HUES64 (cell line): ENCODE measurements around the gene TGFB1.
"Not testable (repeated sequence)": the region's sequence is repeated elsewhere in the genome, so short reads cannot be mapped to it uniquely, and the experiment has no call there.

Experiments used
- H3K27ac ChIP-seq: 2 replicates; pipeline ENCODE4 v1.7.0; 2013; ENCODE audit warnings: low read depth, low read length, inconsistent platforms
- H3K27me3 ChIP-seq: 2 replicates; pipeline ENCODE4 v1.6.1; 2013; ENCODE audit warnings: mild to moderate bottlenecking, low read length; ENCODE audit not compliant: insufficient read depth
- H3K36me3 ChIP-seq: 2 replicates; pipeline ENCODE4 v1.6.1; 2013; ENCODE audit warnings: mild to moderate bottlenecking, low read length; ENCODE audit not compliant: insufficient read depth
- H3K4me1 ChIP-seq: 2 replicates; pipeline ENCODE4 v1.6.1; 2013; ENCODE audit warnings: mild to moderate bottlenecking, low read length, moderate library complexity; ENCODE audit not compliant: insufficient read depth
- H3K4me3 ChIP-seq: 2 replicates; pipeline ENCODE4 v1.5.1; 2013; ENCODE audit warnings: mild to moderate bottlenecking, low read length, moderate library complexity
- H3K9ac ChIP-seq: 2 replicates; pipeline ENCODE4 v1.6.1; 2013; ENCODE audit warnings: mild to moderate bottlenecking, low read depth, low read length
- H3K9me3 ChIP-seq: 2 replicates; pipeline ENCODE4 v1.6.1; 2013; ENCODE audit warnings: low read depth, low read length; ENCODE audit not compliant: insufficient read depth
- WGBS: fragments of 150-250, 120-280 bp; methylation state at CpG from one replicate; pipeline ENCODE4 v1.1.7; 2013; ENCODE audit warnings: missing lambda C conversion rate; 5-methylcytosine and 5-hydroxymethylcytosine counted together

The TGFB1 gene

GRCh38 chr19:41355802-41356201 is 2.1 kb upstream of the TGFB1 start:
- no peak overlapping the region for H3K9ac ChIP-seq
- WGBS = 92% methylated on average over 3 of the region's 3 CpGs

DNA sequence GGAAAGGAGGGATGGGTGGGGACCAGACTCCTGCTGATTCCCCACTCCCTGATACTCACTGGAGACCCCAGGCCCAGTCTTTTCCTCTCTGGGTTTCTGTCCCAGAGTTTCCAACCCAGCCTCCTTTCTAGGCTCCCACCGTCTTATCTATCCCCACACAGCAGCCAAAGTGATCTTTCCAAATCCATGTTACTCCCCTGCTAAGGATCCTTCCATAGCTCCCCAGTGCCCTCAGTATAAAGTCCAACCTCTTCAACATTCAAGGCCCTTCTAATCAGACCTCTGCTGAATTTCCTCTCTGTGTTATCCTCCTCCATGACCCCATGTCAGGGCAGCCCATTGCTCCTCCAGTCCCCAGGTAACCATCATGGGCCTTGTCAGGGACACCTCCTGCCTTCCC is 1.3 kb upstream of the TGFB1 start:
- Histone ChIP-seq H3K4me1 (0 out of 2 replicates have a peak, but pooled peaks cover 4% of the 10 kb centered on the region), H3K36me3 (no peaks in the 10 kb centered on the region), H3K9me3 (no peaks in the 10 kb centered on the region), H3K9ac (no peak overlapping the region), H3K27me3 (peaks cover 34% of the 10 kb centered on the region), H3K27ac (no peak overlapping the region), H3K4me3 (no peak overlapping the region)
- WGBS = 81% methylated on average over 1 of the region's 1 CpG

More at GRCh38 chr19:41355802-41356201, 2.1 kb upstream of the TGFB1 start:
- no peaks in the 10 kb centered on the region for H3K36me3 ChIP-seq
- no peaks in the 10 kb centered on the region for H3K9me3 ChIP-seq
- H3K27ac ChIP-seq = no peak overlapping the region
- peaks cover 26% of the 10 kb centered on the region for H3K27me3 ChIP-seq
- 0 out of 2 replicates have a peak, but pooled peaks cover 4% of the 10 kb centered on the region for H3K4me1 ChIP-seq
- no peak overlapping the region for H3K4me3 ChIP-seq

DNA sequence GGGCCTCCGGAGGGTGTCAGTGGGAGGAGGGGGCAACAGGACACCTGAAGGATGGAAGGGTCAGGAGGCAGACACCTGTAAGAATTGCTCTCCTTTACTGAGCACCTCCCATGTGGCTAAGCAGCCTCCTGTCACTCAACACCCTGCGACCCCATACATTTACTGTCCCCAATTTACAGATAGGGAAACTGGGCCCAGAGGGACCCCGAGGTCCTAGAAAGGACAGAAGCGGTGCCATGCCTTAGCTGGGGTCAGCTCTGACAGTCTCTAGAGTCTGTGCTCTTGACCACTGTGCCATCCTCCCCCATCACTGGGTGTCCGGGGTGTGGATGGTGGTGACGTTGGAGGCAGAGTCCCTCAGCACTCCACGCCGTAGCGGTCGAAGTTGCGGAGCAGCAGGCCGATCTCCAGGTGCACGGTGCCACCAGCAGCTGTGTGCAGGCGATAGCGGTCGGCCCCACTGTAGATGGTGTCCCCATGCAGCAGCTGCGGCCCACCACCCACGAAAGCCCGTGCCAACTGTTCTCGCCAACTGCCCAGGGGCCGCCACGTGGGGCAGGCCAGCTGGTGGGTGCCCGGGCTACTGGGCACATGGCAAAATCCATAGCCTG is 726 bp upstream of the TGFB1 start:
- peak overlapping the region; percentile 65 for H3K4me3 ChIP-seq
- H3K9me3 ChIP-seq = no peaks in the 10 kb centered on the region
- H3K9ac ChIP-seq = no peak overlapping the region
- H3K4me1 ChIP-seq = 0 out of 2 replicates have a peak, but pooled peaks cover 4% of the 10 kb centered on the region
- 91% methylated on average over 23 of the region's 23 CpGs for WGBS
- no peak overlapping the region for H3K27ac ChIP-seq
- H3K36me3 ChIP-seq = no peaks in the 10 kb centered on the region
- H3K27me3 ChIP-seq = peaks cover 40% of the 10 kb centered on the region

- Histone ChIP-seq H3K9me3 (no peaks in the 10 kb centered on the region), H3K36me3 (peaks cover 3% of the 10 kb centered on the region; the same call in 1 of the 2 replicates), H3K27me3 (peaks cover 40% of the 10 kb centered on the region), H3K27ac (no peak overlapping the region), H3K9ac (peak overlapping the region; percentile 58; the same call in 1 of the 2 replicates), H3K4me3 (peak overlapping the region; percentile 65), H3K4me1 (0 out of 2 replicates have a peak, but pooled peaks cover 4% of the 10 kb centered on the region)
- under 1% methylated on average over 71 of the region's 71 CpGs for WGBS
Measured at GRCh38 chr19:41352609-41353465, 885 bp downstream of the TGFB1 start.

DNA sequence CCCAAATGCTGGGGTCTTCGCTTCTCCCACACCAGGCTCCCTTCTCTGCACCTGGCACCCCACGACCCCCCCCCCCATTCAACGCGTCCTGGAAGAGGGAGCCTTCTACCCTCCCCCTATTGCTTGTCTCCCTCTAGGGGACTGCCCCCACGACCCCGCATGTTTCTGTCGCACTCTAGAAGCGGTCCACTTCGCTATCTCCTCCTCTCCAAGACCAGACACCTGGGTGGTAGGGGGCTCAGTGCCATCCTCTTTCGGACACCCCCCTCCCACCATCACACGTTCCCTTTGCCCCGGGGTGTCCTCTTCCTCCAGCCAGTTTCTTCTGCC is 1.5 kb downstream of the TGFB1 start:
- WGBS = under 1% methylated on average over 12 of the region's 12 CpGs
- Histone ChIP-seq H3K36me3 (peaks cover 3% of the 10 kb centered on the region; the same call in 1 of the 2 replicates), H3K9me3 (no peaks in the 10 kb centered on the region), H3K4me3 (peak overlapping the region; percentile 65), H3K4me1 (0 out of 2 replicates have a peak, but pooled peaks cover 4% of the 10 kb centered on the region), H3K9ac (no peak overlapping the region), H3K27ac (no peak overlapping the region), H3K27me3 (peaks cover 40% of the 10 kb centered on the region)

- no peak overlapping the region for H3K9ac ChIP-seq
- H3K36me3 ChIP-seq = peaks cover 3% of the 10 kb centered on the region; the same call in 1 of the 2 replicates
- 0 out of 2 replicates have a peak, but pooled peaks cover 4% of the 10 kb centered on the region for H3K4me1 ChIP-seq
- 1% methylated on average over 58 of the region's 58 CpGs for WGBS
- peaks cover 40% of the 10 kb centered on the region for H3K27me3 ChIP-seq
- no peaks in the 10 kb centered on the region for H3K9me3 ChIP-seq
- H3K4me3 ChIP-seq = peak overlapping the region; percentile 65
- no peak overlapping the region for H3K27ac ChIP-seq
Measured at GRCh38 chr19:41351339-41352245, 2.1 kb downstream of the TGFB1 start.

GRCh38 chr19:41350735-41351338 is 2.9 kb downstream of the TGFB1 start:
- Histone ChIP-seq H3K4me1 (0 out of 2 replicates have a peak, but pooled peaks cover 4% of the 10 kb centered on the region), H3K27me3 (peaks cover 40% of the 10 kb centered on the region), H3K27ac (no peak overlapping the region), H3K36me3 (peaks cover 6% of the 10 kb centered on the region; the same call in 1 of the 2 replicates), H3K9me3 (no peaks in the 10 kb centered on the region), H3K4me3 (peak overlapping the region; percentile 65), H3K9ac (no peak overlapping the region)
- 8% methylated on average over 21 of the region's 22 CpGs for WGBS

GRCh38 chr19:41346916-41347315 is 6.8 kb downstream of the TGFB1 start:
- H3K9me3 ChIP-seq, H3K4me1 ChIP-seq, H3K27ac ChIP-seq, H3K4me3 ChIP-seq, H3K9ac ChIP-seq: not testable (repeated sequence)
- Histone ChIP-seq H3K36me3 (peaks cover 11% of the 10 kb centered on the region; the same call in 1 of the 2 replicates), H3K27me3 (peaks cover 24% of the 10 kb centered on the region)
- 96% methylated on average over 9 of the region's 9 CpGs for WGBS

GRCh38 chr19:41344162-41344561 is 9.6 kb downstream of the TGFB1 start:
- WGBS = 94% methylated on average over 2 of the region's 2 CpGs

DNA sequence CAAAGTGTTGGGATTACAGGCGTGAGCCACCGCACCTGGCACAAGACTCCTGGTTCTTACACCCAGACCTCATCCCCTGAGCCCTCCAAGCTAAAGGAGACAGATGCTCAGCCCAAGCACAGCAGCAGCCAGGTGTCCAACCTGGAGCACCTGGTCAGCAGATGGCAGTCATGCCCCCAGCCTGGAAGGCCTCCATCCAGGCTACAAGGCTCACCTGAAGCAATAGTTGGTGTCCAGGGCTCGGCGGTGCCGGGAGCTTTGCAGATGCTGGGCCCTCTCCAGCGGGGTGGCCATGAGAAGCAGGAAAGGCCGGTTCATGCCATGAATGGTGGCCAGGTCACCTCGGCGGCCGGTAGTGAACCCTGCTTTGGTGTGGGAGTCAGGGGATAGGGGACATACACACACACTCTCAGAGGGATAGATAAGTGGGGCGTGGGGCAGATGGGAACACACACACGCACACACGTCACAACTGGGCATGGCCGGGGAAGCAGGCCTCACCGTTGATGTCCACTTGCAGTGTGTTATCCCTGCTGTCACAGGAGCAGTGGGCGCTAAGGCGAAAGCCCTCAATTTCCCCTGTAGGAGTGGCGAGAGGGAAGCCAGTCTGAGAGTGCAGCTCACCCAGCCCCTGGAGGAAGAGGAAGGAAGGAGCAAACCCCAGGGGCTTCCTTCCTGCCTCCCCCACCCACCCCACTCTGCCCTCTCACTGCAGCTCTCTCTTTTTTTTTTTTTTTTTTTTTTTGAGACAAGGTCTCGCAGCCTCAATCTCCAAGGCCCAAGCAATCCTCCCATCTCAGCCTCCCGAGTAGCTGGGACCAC is 11.8 kb downstream of the TGFB1 start:
- no peaks in the 10 kb centered on the region for H3K9me3 ChIP-seq
- no peaks in the 10 kb centered on the region for H3K4me1 ChIP-seq
- 94% methylated on average over 19 of the region's 20 CpGs for WGBS
- peaks cover 12% of the 10 kb centered on the region; the same call in 1 of the 2 replicates for H3K36me3 ChIP-seq
- no peaks in the 10 kb centered on the region for H3K27me3 ChIP-seq
- H3K9ac ChIP-seq = no peak overlapping the region
- H3K4me3 ChIP-seq = no peak overlapping the region
- H3K27ac ChIP-seq = no peak overlapping the region

More at GRCh38 chr19:41344162-41344561, 9.6 kb downstream of the TGFB1 start:
- peaks cover 16% of the 10 kb centered on the region; the same call in 1 of the 2 replicates for H3K36me3 ChIP-seq
- H3K4me3 ChIP-seq = no peak overlapping the region
- no peaks in the 10 kb centered on the region for H3K4me1 ChIP-seq
- no peaks in the 10 kb centered on the region for H3K9me3 ChIP-seq
- H3K27me3 ChIP-seq = no peaks in the 10 kb centered on the region
- H3K9ac ChIP-seq = no peak overlapping the region
- H3K27ac ChIP-seq = no peak overlapping the region
